ENCODE data around the gene TLR7. TPM values are rescaled to one million over a fixed set of nuclear protein-coding genes. Genes with fewer than 3 reads are reported as not detected.

The TLR7 gene
- total RNA-seq, 4 donors from 2014 or later, result 0.23 to 1.2 (median 0.62) TPM

- Histone ChIP-seq H3K4me3 (no peak overlapping the region), H3K4me1 (no peaks in the 10 kb centered on the region), H3K9me3 (no peaks in the 10 kb centered on the region), H3K36me3 (no peaks in the 10 kb centered on the region), H3K27ac (replicated peaks in 1 of 4) (no peak overlapping the region), H3K27me3 (no peaks in the 10 kb centered on the region)
- TF ChIP-seq POLR2A (IDR thresholded peaks at IDR 0.05; ENCODE audit: low read depth) (no peak), POLR2AphosphoS5 (IDR thresholded peaks at IDR 0.05) (no peak), EP300 (IDR thresholded peaks at IDR 0.05) (no peak), CTCF (IDR thresholded peaks at IDR 0.05) (no peak)
- WGBS, result 94% methylated on average over 3 of the region's 3 CpGs
- intact Hi-C loops (cut with DNase I), result no loop called here
- DNase-seq (ENCODE audit: extremely low spot score), result no peak
These were observed 19.7 kb downstream of the TLR7 start for GRCh38 chrX:12886545-12886944.

GRCh38 chrX:12887141-12887540, 20.3 kb downstream of the TLR7 start:
- TF ChIP-seq POLR2A (IDR thresholded peaks at IDR 0.05; ENCODE audit: low read depth) (no peak), EP300 (IDR thresholded peaks at IDR 0.05) (no peak), POLR2AphosphoS5 (IDR thresholded peaks at IDR 0.05) (no peak), CTCF (IDR thresholded peaks at IDR 0.05) (no peak)
- 84% methylated on average over 2 of the region's 2 CpGs for WGBS
- DNase-seq (ENCODE audit: extremely low spot score), result no peak
- H3K4me3 ChIP-seq, result no peak overlapping the region
- no peaks in the 10 kb centered on the region for H3K36me3 ChIP-seq
- no peak overlapping the region for H3K27ac ChIP-seq (replicated peaks in 1 of 4)
- no peaks in the 10 kb centered on the region for H3K27me3 ChIP-seq
- H3K9me3 ChIP-seq, result no peaks in the 10 kb centered on the region
- H3K4me1 ChIP-seq, result no peaks in the 10 kb centered on the region
- intact Hi-C loops (cut with DNase I), result no loop called here

- no peak overlapping the region for H3K27ac ChIP-seq (replicated peaks in 1 of 4)
- no peaks in the 10 kb centered on the region for H3K36me3 ChIP-seq
- H3K4me3 ChIP-seq, result no peak overlapping the region
- H3K27me3 ChIP-seq, result no peaks in the 10 kb centered on the region
- H3K4me1 ChIP-seq, result no peaks in the 10 kb centered on the region
- intact Hi-C loops (cut with DNase I), result no loop called here
- 66% methylated on average over 3 of the region's 3 CpGs for WGBS
- H3K9me3 ChIP-seq, result no peaks in the 10 kb centered on the region
- DNase-seq (ENCODE audit: extremely low spot score), result no peak
- TF ChIP-seq POLR2AphosphoS5 (IDR thresholded peaks at IDR 0.05) (no peak), CTCF (IDR thresholded peaks at IDR 0.05) (no peak), EP300 (IDR thresholded peaks at IDR 0.05) (no peak), POLR2A (IDR thresholded peaks at IDR 0.05; ENCODE audit: low read depth) (no peak)
These were observed 20.9 kb downstream of the TLR7 start for GRCh38 chrX:12887767-12888166.

- 62% methylated on average over 5 of the region's 5 CpGs for WGBS
- TF ChIP-seq EP300 (IDR thresholded peaks at IDR 0.05), result no peak
- TF ChIP-seq POLR2A (IDR thresholded peaks at IDR 0.05; ENCODE audit: low read depth), result no peak
- TF ChIP-seq CTCF (IDR thresholded peaks at IDR 0.05), result no peak
- H3K27me3 ChIP-seq, result no peaks in the 10 kb centered on the region
- H3K4me3 ChIP-seq, result no peak overlapping the region
- no peak overlapping the region for H3K27ac ChIP-seq (replicated peaks in 1 of 4)
- no peaks in the 10 kb centered on the region for H3K9me3 ChIP-seq
- no peaks in the 10 kb centered on the region for H3K4me1 ChIP-seq
- DNase-seq (ENCODE audit: extremely low spot score), result no peak
- intact Hi-C loops (cut with DNase I), result no loop called here
- no peaks in the 10 kb centered on the region for H3K36me3 ChIP-seq
These were observed 23.6 kb downstream of the TLR7 start for GRCh38 chrX:12890467-12890866.

- intact Hi-C loops (cut with DNase I), result no loop called here
- 71% methylated on average over 4 of the region's 4 CpGs for WGBS
- Histone ChIP-seq H3K4me3 (no peak overlapping the region), H3K4me1 (no peaks in the 10 kb centered on the region), H3K27me3 (no peaks in the 10 kb centered on the region), H3K36me3 (no peaks in the 10 kb centered on the region), H3K9me3 (no peaks in the 10 kb centered on the region), H3K27ac (replicated peaks in 1 of 4) (no peak overlapping the region)
- no peak for DNase-seq (ENCODE audit: extremely low spot score)
- TF ChIP-seq EP300 (IDR thresholded peaks at IDR 0.05), result no peak
- no peak for TF ChIP-seq POLR2AphosphoS5 (IDR thresholded peaks at IDR 0.05)
- no peak for TF ChIP-seq CTCF (IDR thresholded peaks at IDR 0.05)
- TF ChIP-seq POLR2A (IDR thresholded peaks at IDR 0.05; ENCODE audit: low read depth), result no peak
These were observed 24.3 kb downstream of the TLR7 start for GRCh38 chrX:12891171-12891570.
